GM18505 (cell line): Measurements from ENCODE around the gene HES4.

ENCODE experiments used
- ATAC-seq: cut with Tn5 transposase; IDR thresholded peaks from one replicate; pipeline ENCODE4 v1.9.1; 2021; ENCODE audit not compliant: unreplicated experiment
- POLR2A ChIP-seq: IDR thresholded peaks from 4 replicates; pipeline ENCODE4 v1.6.1; 2011; ENCODE audit warnings: borderline replicate concordance; ENCODE audit not compliant: insufficient read depth, insufficient read length; ENCODE audit errors: extremely low read depth

The HES4 gene

GRCh38 chr1:999725-1000356, at the start of gene HES4:
Gene HES4, minus strand, starts transcription at chr1:1000097. Its CDS starts 124 bp downstream, at chr1:999973.
- no peak for ATAC-seq
- no peak for TF ChIP-seq POLR2A

- no peak for ATAC-seq
- no peak for TF ChIP-seq POLR2A
These were observed 48.9 kb upstream of the HES4 start for GRCh38 chr1:1048765-1049164.

- no peak for TF ChIP-seq POLR2A
- ATAC-seq, result no peak
These were observed 48.1 kb upstream of the HES4 start for GRCh38 chr1:1047963-1048362.

- ATAC-seq, result no peak
- TF ChIP-seq POLR2A, result no peak
These were observed 47.5 kb upstream of the HES4 start for GRCh38 chr1:1047407-1047806.

GRCh38 chr1:1046767-1047166, 46.9 kb upstream of the HES4 start:
- TF ChIP-seq POLR2A, result no peak
- no peak for ATAC-seq

GRCh38 chr1:1046243-1046642, 46.3 kb upstream of the HES4 start:
- TF ChIP-seq POLR2A, result no peak
- no peak for ATAC-seq

GRCh38 chr1:1045129-1045528, 45.2 kb upstream of the HES4 start:
- no peak for ATAC-seq
- no peak for TF ChIP-seq POLR2A

GRCh38 chr1:1044455-1045078, 44.7 kb upstream of the HES4 start:
- TF ChIP-seq POLR2A, result no peak
- no peak for ATAC-seq

GRCh38 chr1:1043921-1044320, 44.0 kb upstream of the HES4 start:
- no peak for ATAC-seq
- no peak for TF ChIP-seq POLR2A

GRCh38 chr1:1043411-1043810, 43.5 kb upstream of the HES4 start:
- ATAC-seq, result no peak

GRCh38 chr1:1042835-1043234, 42.9 kb upstream of the HES4 start:
- TF ChIP-seq POLR2A, result no peak
- no peak for ATAC-seq

More at GRCh38 chr1:1043411-1043810, 43.5 kb upstream of the HES4 start:
- no peak for TF ChIP-seq POLR2A

GRCh38 chr1:1041873-1042272, 42.0 kb upstream of the HES4 start:
- ATAC-seq, result no peak
- no peak for TF ChIP-seq POLR2A

GRCh38 chr1:1041092-1041523, 41.2 kb upstream of the HES4 start:
- TF ChIP-seq POLR2A, result no peak

More at GRCh38 chr1:1041092-1041523, 41.2 kb upstream of the HES4 start:
- peak; percentile 14 for ATAC-seq
